Fibroblast of the aortic adventitia (primary cell): ENCODE results near the gene CAP2. TPM values are rescaled to one million over a fixed set of nuclear protein-coding genes. Genes with fewer than 3 reads are reported as not detected.

Experiments used
- DNase-seq: peaks from one replicate; pipeline ENCODE4 v3.0.0-alpha.2; 2010; ENCODE audit warnings: low read depth
- H3K4me3 ChIP-seq: 2 replicates; pipeline ENCODE4 v1.5.1; 2011; ENCODE audit warnings: low read depth, mild to moderate bottlenecking, control low read depth, low read length, moderate library complexity
- CTCF ChIP-seq: IDR thresholded peaks from 2 replicates; pipeline ENCODE4 v1.5.1; 2011; ENCODE audit warnings: mild to moderate bottlenecking, low read length, control low read depth, inconsistent platforms; ENCODE audit not compliant: insufficient read depth
- small RNA-seq: library from RNA; depleted of rRNA; stranded (forward); fragments of <200 nt; gene quantifications from one replicate; pipeline ENCODE3, GENCODE V24; 2012
- total RNA-seq: library from RNA; depleted of rRNA; stranded (reverse); fragments of >200 nt; gene quantifications from 2 replicates; pipeline ENCODE4 v1.2.3, GENCODE V29; 2012; ENCODE audit warnings: low replicate concordance

CAP2 gene
- total RNA-seq, 1 donor, result 8.7 TPM

GRCh38 chr6:17599877-17600526, 206.6 kb downstream of the CAP2 start, which contains the start of gene FAM8A1:
Gene FAM8A1, plus strand, starts transcription at chr6:17600302. Its CDS starts 108 bp downstream, at chr6:17600410.
- peak; percentile 80 for DNase-seq
- peak; percentile 79 for TF ChIP-seq CTCF
- peak within 1 kb of the TSS; percentile 90 for H3K4me3 ChIP-seq

- H3K4me3 ChIP-seq, result peak overlapping the region; percentile 90
- no peak for TF ChIP-seq CTCF
- DNase-seq, result peak; percentile 11
These were observed 207.4 kb downstream of the CAP2 start for GRCh38 chr6:17600527-17601385.

GRCh38 chr6:17601386-17601703, 207.9 kb downstream of the CAP2 start:
- TF ChIP-seq CTCF, result no peak
- DNase-seq, result no peak
- peak overlapping the region; percentile 90 for H3K4me3 ChIP-seq

- TF ChIP-seq CTCF, result no peak
- no peak overlapping the region for H3K4me3 ChIP-seq
- no peak for DNase-seq
These were observed 209.5 kb downstream of the CAP2 start for GRCh38 chr6:17602888-17603287.

GRCh38 chr6:17606606-17607005, 213.2 kb downstream of the CAP2 start:
- TF ChIP-seq CTCF, result no peak
- H3K4me3 ChIP-seq, result no peak overlapping the region
- no peak for DNase-seq

Small RNA genes lying within 50 kb of the gene (small RNA-seq; reads per million reads assigned to genes)
- gene SUMO2P13, result not detected

Other genes with a start within 250 kb of the CAP2 start
- 0.65 and 1.9 TPM in 2 replicates for gene RBM24, start 112.2 kb upstream of the CAP2 start, total RNA-seq
- gene FAM8A1, start 206.7 kb downstream of the CAP2 start, total RNA-seq, result 12.0 and 28.9 TPM in 2 replicates